Nephron progenitor cell (in vitro differentiated cells): ENCODE results near the gene DIP2C.
A peak's percentile ranks its signal among the peaks of the same experiment; 100 is the strongest.

Experiments used
- DNase-seq: peaks from one replicate; pipeline ENCODE4 v3.0.0; 2021
- H3K27ac Mint-ChIP-seq: 2 replicates; pipeline ENCODE4 v1.8.0; 2021; ENCODE audit warnings: mild to moderate bottlenecking, moderate library complexity, mixed read lengths
- H3K27me3 Mint-ChIP-seq: 2 replicates; pipeline ENCODE4 v1.8.0; 2021; ENCODE audit warnings: mild to moderate bottlenecking, low read depth, mixed read lengths; ENCODE audit not compliant: poor library complexity
- H3K36me3 Mint-ChIP-seq: 2 replicates; pipeline ENCODE4 v1.8.0; 2021; ENCODE audit warnings: low read depth, mixed read lengths
- H3K4me1 Mint-ChIP-seq: 2 replicates; pipeline ENCODE4 v1.8.0; 2021; ENCODE audit warnings: mixed read lengths
- H3K4me3 Mint-ChIP-seq: 2 replicates; pipeline ENCODE4 v1.8.0; 2021; ENCODE audit warnings: mild to moderate bottlenecking, moderate library complexity, mixed read lengths
- H3K9me3 Mint-ChIP-seq: 2 replicates; pipeline ENCODE4 v1.8.0; 2021; ENCODE audit warnings: mild to moderate bottlenecking, moderate library complexity, mixed read lengths
- TF ChIP-seq, protein P1 (sequence below): fragments of 200-600 bp; sonication (generic); IDR thresholded peaks from 2 replicates; pipeline ENCODE4 v1.5.0; 2021; ENCODE audit warnings: antibody characterized with exemption

The DIP2C gene

DNA sequence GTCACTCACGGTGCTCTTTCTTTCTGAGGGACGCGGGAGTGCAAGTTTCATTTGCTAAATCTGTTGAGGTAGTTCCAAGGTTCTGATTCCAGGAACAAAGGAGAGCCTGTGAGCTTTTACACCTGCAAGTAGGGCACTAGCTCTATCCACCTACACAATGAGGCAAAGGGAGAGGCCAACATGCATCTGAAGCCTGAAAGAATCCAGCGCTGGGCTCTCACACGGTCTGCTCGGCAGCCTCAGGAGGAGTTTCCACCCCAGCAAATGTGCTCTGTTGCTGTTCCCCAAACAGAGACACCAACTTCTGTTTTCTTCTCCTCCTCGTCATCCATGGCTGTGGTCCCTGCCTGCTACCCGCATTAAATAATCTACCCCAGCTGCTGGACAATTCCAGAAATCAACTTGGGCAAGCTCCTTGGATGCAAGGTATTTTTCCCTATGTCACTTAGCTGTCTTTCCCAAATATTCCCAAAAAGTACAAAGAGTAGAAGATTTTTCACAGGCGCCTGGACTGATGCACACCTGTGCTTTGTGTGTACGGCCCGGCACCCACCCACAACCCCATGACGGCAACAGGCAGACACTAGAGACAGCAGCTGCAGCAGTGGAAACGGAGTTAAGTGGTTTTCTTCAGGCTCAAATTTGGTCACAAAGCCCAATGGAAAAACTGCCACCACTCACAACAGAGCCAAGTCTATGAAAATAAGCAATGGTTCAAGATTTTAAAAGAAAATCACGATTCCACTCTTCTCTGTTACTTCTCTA is 377.4 kb downstream of the DIP2C start:
- no peak overlapping the region for H3K27ac Mint-ChIP-seq
- TF ChIP-seq, protein P1, sequence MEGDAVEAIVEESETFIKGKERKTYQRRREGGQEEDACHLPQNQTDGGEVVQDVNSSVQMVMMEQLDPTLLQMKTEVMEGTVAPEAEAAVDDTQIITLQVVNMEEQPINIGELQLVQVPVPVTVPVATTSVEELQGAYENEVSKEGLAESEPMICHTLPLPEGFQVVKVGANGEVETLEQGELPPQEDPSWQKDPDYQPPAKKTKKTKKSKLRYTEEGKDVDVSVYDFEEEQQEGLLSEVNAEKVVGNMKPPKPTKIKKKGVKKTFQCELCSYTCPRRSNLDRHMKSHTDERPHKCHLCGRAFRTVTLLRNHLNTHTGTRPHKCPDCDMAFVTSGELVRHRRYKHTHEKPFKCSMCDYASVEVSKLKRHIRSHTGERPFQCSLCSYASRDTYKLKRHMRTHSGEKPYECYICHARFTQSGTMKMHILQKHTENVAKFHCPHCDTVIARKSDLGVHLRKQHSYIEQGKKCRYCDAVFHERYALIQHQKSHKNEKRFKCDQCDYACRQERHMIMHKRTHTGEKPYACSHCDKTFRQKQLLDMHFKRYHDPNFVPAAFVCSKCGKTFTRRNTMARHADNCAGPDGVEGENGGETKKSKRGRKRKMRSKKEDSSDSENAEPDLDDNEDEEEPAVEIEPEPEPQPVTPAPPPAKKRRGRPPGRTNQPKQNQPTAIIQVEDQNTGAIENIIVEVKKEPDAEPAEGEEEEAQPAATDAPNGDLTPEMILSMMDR: no peak
- H3K4me3 Mint-ChIP-seq: no peak overlapping the region
- peaks cover 4% of the 10 kb centered on the region for H3K27me3 Mint-ChIP-seq
- H3K4me1 Mint-ChIP-seq: peaks cover 13% of the 10 kb centered on the region
- DNase-seq: no peak
- H3K9me3 Mint-ChIP-seq: no peaks in the 10 kb centered on the region
- H3K36me3 Mint-ChIP-seq: peaks cover 40% of the 10 kb centered on the region

- no peak for DNase-seq
- Mint-ChIP-seq H3K4me1 (peaks cover 23% of the 10 kb centered on the region), H3K4me3 (no peak overlapping the region), H3K36me3 (peaks cover 38% of the 10 kb centered on the region), H3K27ac (peak overlapping the region; percentile 48), H3K9me3 (no peaks in the 10 kb centered on the region), H3K27me3 (peaks cover 4% of the 10 kb centered on the region)
- TF ChIP-seq, protein P1: no peak
Measured at GRCh38 chr10:310976-311639, 378.4 kb downstream of the DIP2C start.

DNA sequence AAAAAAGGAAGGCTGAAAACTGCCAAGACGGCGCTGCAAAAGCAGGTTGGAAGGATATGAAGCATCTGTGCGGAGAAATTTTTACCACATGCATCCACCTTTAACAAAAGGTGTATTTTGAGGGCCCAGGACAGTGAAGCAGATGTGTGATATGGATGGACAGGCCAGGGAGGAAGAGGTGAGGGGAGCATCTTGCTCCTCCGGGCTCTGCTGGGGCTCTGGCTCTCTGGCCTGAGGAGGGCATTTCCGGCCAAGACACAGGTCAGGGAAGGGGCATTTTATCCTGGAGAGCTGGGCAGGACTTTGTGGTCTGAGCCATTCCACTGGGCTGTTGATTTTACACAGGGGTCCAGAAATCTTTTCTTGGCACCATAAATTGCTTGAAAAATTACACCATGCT is 379.1 kb downstream of the DIP2C start:
- DNase-seq: no peak
- Mint-ChIP-seq H3K4me1 (peaks cover 23% of the 10 kb centered on the region), H3K36me3 (peaks cover 32% of the 10 kb centered on the region), H3K9me3 (no peaks in the 10 kb centered on the region), H3K27me3 (peaks cover 4% of the 10 kb centered on the region), H3K27ac (no peak overlapping the region), H3K4me3 (no peak overlapping the region)
- TF ChIP-seq, protein P1: no peak

DNA sequence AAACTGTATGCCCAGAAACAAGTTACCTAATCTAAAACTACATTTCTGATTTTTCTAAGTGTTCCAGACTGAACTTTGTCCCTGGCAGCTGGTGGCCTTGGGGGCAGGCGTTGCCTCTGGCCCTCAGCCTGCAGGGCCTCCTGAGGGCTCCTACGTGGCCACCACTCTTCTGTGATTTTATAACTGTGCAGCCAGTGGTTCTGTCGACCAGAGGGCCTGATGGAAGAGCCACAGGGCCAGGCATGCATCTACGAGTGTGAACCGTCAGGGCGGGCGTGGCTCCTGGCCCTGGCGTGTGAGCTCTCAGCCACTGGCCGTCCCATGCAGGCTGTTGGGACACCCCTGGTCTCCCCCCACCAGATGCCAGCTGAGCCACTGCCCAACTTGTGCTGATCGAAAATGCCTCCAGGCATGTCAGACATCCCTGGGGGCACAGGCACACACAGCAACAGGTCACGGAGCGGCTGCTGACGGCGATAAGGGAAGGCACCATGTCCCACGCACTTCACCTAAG is 380.8 kb downstream of the DIP2C start:
- TF ChIP-seq, protein P1: no peak
- H3K4me1 Mint-ChIP-seq: peaks cover 23% of the 10 kb centered on the region
- H3K4me3 Mint-ChIP-seq: no peak overlapping the region
- DNase-seq: no peak
- peaks cover 44% of the 10 kb centered on the region for H3K36me3 Mint-ChIP-seq
- H3K9me3 Mint-ChIP-seq: no peaks in the 10 kb centered on the region
- peaks cover 4% of the 10 kb centered on the region for H3K27me3 Mint-ChIP-seq
- no peak overlapping the region for H3K27ac Mint-ChIP-seq

- no peak overlapping the region for H3K4me3 Mint-ChIP-seq
- peaks cover 42% of the 10 kb centered on the region for H3K36me3 Mint-ChIP-seq
- peaks cover 23% of the 10 kb centered on the region for H3K4me1 Mint-ChIP-seq
- H3K9me3 Mint-ChIP-seq: no peaks in the 10 kb centered on the region
- peak overlapping the region; percentile 20 for H3K27ac Mint-ChIP-seq
- peaks cover 4% of the 10 kb centered on the region for H3K27me3 Mint-ChIP-seq
- no peak for DNase-seq
- TF ChIP-seq, protein P1: no peak
Measured at GRCh38 chr10:308101-308500, 381.4 kb downstream of the DIP2C start.
